ENCODE measurements around the gene MYO5C. TPM values are rescaled to one million over a fixed set of nuclear protein-coding genes. Genes with fewer than 3 reads are reported as not detected.
A peak's percentile ranks its signal among the peaks of the same experiment; 100 is the strongest.

The MYO5C gene
- total RNA-seq, 2 experiments from 2014 or later: 1.6 to 4.1 TPM

- TF ChIP-seq EZH2phosphoT487 (IDR thresholded peaks at IDR 0.05; ENCODE audit: borderline replicate concordance, low read depth, low read length): no peak
- TF ChIP-seq CTCF (conservative IDR thresholded peaks at IDR 0.05; ENCODE audit: low read length): no peak
- Histone ChIP-seq H3K9me3 (ENCODE audit: low read length) (no peaks in the 10 kb centered on the region), H3K4me1 (ENCODE audit: insufficient read depth, low read length, poor library complexity, severe bottlenecking) (peaks cover 23% of the 10 kb centered on the region), H4K20me1 (ENCODE audit: insufficient read depth, low read length) (no peaks in the 10 kb centered on the region), H3K27ac (ENCODE audit: low read depth, low read length, poor library complexity, severe bottlenecking) (no peak overlapping the region), H3K79me2 (ENCODE audit: insufficient read depth, low read depth, low read length) (no peaks in the 10 kb centered on the region), H3K4me2 (ENCODE audit: low read length) (no peak overlapping the region), H2AFZ (ENCODE audit: low read length) (no peak overlapping the region), H3K4me3 (ENCODE audit: low read depth, low read length, poor library complexity, severe bottlenecking) (no peak overlapping the region), H3K9me2 (ENCODE audit: insufficient read depth, low read length) (no peaks in the 10 kb centered on the region), H3K36me3 (ENCODE audit: insufficient read depth, low read length) (no peaks in the 10 kb centered on the region)
- ChIA-PET CTCF (ENCODE audit: unreplicated experiment) (no interaction called here), POLR2A (interaction anchor here (1.0 to 1.7 kb wide), 4 partner anchors 8 to 40 kb away, joined by 3 to 6 read pairs (median 4); no protein-coding TSS in a partner anchor)
- no peak for DNase-seq (ENCODE audit: low spot score)
- intact Hi-C loops (cut with micrococcal nuclease; ENCODE audit: unreplicated experiment): no loop called here
- no TSS peak for BruUV-seq (replicated peaks)
Observed at GRCh38 chr15:52213206-52213605, 82.4 kb downstream of the MYO5C start.

GRCh38 chr15:52208306-52208946, 87.2 kb downstream of the MYO5C start:
- Histone ChIP-seq H3K27ac (ENCODE audit: low read depth, low read length, poor library complexity, severe bottlenecking) (no peak overlapping the region), H3K9me3 (ENCODE audit: low read length) (no peaks in the 10 kb centered on the region), H4K20me1 (ENCODE audit: insufficient read depth, low read length) (no peaks in the 10 kb centered on the region), H3K79me2 (ENCODE audit: insufficient read depth, low read depth, low read length) (no peaks in the 10 kb centered on the region), H3K36me3 (ENCODE audit: insufficient read depth, low read length) (no peaks in the 10 kb centered on the region), H3K4me1 (ENCODE audit: insufficient read depth, low read length, poor library complexity, severe bottlenecking) (peaks cover 3% of the 10 kb centered on the region), H3K4me3 (ENCODE audit: low read depth, low read length, poor library complexity, severe bottlenecking) (no peak overlapping the region), H2AFZ (ENCODE audit: low read length) (no peak overlapping the region), H3K9me2 (ENCODE audit: insufficient read depth, low read length) (no peaks in the 10 kb centered on the region), H3K4me2 (ENCODE audit: low read length) (no peak overlapping the region)
- POLR2A ChIA-PET: interaction anchor here (0.6 to 1.3 kb wide), 3 partner anchors 11 to 18 kb away, joined by 3 to 4 read pairs (median 3); no protein-coding TSS in a partner anchor
- BruUV-seq (replicated peaks): no TSS peak
- CTCF ChIA-PET (ENCODE audit: unreplicated experiment): interaction anchor here (1.0 to 1.1 kb wide), 2 partner anchors 9 to 24 kb away, joined by 6 to 10 read pairs; no protein-coding TSS in a partner anchor
- intact Hi-C loops (cut with micrococcal nuclease; ENCODE audit: unreplicated experiment): loop anchor here (2.0 kb wide), 1 partner anchor 26 kb away; no protein-coding TSS in a partner anchor
- TF ChIP-seq CTCF (conservative IDR thresholded peaks at IDR 0.05; ENCODE audit: low read length) (peak; percentile 98), EZH2phosphoT487 (IDR thresholded peaks at IDR 0.05; ENCODE audit: borderline replicate concordance, low read depth, low read length) (no peak)
- DNase-seq (ENCODE audit: low spot score): peak; percentile 79

- POLR2A ChIA-PET: no interaction called here
- Histone ChIP-seq H3K4me2 (ENCODE audit: low read length) (no peak overlapping the region), H3K9me2 (ENCODE audit: insufficient read depth, low read length) (no peaks in the 10 kb centered on the region), H2AFZ (ENCODE audit: low read length) (no peak overlapping the region), H3K27ac (ENCODE audit: low read depth, low read length, poor library complexity, severe bottlenecking) (no peak overlapping the region), H3K4me3 (ENCODE audit: low read depth, low read length, poor library complexity, severe bottlenecking) (no peak overlapping the region), H3K36me3 (ENCODE audit: insufficient read depth, low read length) (no peaks in the 10 kb centered on the region), H4K20me1 (ENCODE audit: insufficient read depth, low read length) (no peaks in the 10 kb centered on the region), H3K79me2 (ENCODE audit: insufficient read depth, low read depth, low read length) (no peaks in the 10 kb centered on the region), H3K4me1 (ENCODE audit: insufficient read depth, low read length, poor library complexity, severe bottlenecking) (peaks cover 3% of the 10 kb centered on the region), H3K9me3 (ENCODE audit: low read length) (no peaks in the 10 kb centered on the region)
- CTCF ChIA-PET (ENCODE audit: unreplicated experiment): no interaction called here
- TF ChIP-seq EZH2phosphoT487 (IDR thresholded peaks at IDR 0.05; ENCODE audit: borderline replicate concordance, low read depth, low read length) (no peak), CTCF (conservative IDR thresholded peaks at IDR 0.05; ENCODE audit: low read length) (no peak)
- BruUV-seq (replicated peaks): no TSS peak
- intact Hi-C loops (cut with micrococcal nuclease; ENCODE audit: unreplicated experiment): no loop called here
- no peak for DNase-seq (ENCODE audit: low spot score)
Observed at GRCh38 chr15:52207191-52207590, 88.4 kb downstream of the MYO5C start.

Data from OCI-LY7 (cell line).